Measurements from ENCODE around the gene TEX55.
A peak's percentile ranks its signal among the peaks of the same experiment; 100 is the strongest.
"Not testable (repeated sequence)": the region's sequence is repeated elsewhere in the genome, so short reads cannot be mapped to it uniquely, and the experiment has no call there.

The TEX55 gene

GRCh38 chr3:119157971-119158370, 12.0 kb downstream of the TEX55 start:
- H3K27ac ChIP-seq, result no peak overlapping the region
- no peak for DNase-seq (ENCODE audit: low read depth, low spot score)

DNA sequence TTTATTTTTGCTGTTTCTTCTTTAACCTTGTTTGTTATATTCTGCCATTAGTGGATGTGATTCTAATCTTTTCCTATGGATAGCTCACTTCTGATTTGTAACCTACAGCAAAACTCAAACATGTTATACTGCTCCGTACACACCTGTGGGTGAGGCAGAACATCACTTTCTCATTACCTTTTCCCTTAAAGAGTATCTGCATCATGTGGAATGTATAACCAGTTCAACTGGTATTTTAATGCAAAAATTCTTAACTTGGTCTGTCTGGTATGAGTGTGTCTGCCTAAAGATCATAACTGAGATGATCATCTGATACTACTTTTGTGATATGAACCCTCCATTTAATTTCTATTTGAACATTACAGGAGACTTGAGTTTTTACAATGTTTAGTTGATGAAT, 14.4 kb downstream of the TEX55 start:
- H3K27ac ChIP-seq, result peak overlapping the region; percentile 72
- DNase-seq (ENCODE audit: low read depth, low spot score), result peak; percentile 73

GRCh38 chr3:119160815-119161214, 14.8 kb downstream of the TEX55 start:
- no peak for DNase-seq (ENCODE audit: low read depth, low spot score)
- peak overlapping the region; percentile 72 for H3K27ac ChIP-seq

- H3K27ac ChIP-seq, result peak overlapping the region; percentile 72
- peak; percentile 55 for DNase-seq (ENCODE audit: low read depth, low spot score)
Observed at GRCh38 chr3:119161240-119161639, 15.3 kb downstream of the TEX55 start.

- DNase-seq (ENCODE audit: low read depth, low spot score); H3K27ac ChIP-seq: not testable (repeated sequence)
Observed at GRCh38 chr3:119164745-119165144, 18.8 kb downstream of the TEX55 start.

- no peak overlapping the region for H3K27ac ChIP-seq
- no peak for DNase-seq (ENCODE audit: low read depth, low spot score)
Observed at GRCh38 chr3:119170821-119171220, 24.9 kb downstream of the TEX55 start.

DNA sequence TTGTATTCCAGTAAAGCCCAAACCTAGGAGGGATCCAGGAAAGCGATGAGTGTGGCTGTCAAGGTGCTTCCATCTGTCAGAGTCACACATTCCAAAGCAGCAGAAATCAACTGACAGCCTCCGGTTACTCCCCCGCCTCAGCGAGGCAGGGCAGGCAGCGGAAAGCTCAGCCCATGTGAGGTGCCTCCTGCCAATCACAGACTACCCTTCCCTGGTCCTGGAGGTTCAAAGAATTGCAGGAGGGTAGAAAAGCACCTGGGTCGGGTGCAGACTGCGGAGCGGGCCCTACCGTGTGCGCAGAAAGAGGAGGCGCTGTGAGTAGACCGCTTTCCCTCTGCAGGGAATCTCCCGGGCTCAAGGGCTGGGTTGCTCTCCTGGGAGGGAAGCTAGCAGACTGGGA, 27.4 kb downstream of the TEX55 start, which contains the start of gene UPK1B:
TSS of gene UPK1B (plus strand) at position 274 of the 400 bp plus-strand sequence. CDS start 13,144 bp downstream, outside the sequence.
- H3K27ac ChIP-seq, result no peak within 1 kb of the TSS
- DNase-seq (ENCODE audit: low read depth, low spot score), result no peak

DNA sequence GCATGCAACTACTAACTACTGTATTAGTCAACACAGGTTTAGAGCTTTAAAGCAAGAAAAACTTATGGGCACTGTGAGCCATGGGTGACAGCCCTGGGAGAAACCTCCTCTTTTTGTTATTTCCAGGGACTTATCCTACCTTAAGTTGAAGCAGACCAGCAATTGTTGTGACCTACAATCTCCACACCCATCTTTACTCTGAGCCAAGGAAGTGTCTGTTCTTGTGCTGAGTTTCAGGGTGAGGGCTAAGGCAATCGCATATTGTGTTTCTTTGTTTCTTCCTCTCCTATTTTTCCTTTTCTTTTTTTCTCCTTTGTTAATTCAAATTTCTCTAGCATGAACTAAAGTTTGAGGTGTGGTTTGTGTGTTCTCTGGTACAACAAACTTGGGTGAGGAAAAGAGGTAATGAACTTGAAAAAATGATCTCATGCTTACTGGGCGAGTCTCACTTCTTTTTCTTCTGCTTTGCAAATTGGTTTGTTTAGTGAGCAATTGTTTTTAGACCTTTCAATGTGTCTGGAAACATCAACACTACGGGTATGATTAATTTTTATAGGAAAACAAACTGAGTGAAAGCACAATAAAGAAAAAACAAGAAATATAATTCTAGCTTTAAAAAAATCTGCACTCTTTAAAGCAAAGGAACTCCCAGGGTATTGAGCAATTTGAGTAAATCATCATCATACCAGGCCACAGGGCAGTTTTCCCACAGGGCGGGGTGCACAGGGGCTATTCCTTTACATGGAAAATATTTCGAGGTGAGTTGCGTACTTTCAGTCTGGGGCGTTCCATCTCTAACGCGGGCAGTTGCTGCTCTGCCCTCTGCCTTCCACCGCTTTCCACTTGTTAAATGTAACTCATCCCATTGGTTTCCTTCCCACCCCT, 30.1 kb downstream of the TEX55 start:
- peak overlapping the region; percentile 93 for H3K27ac ChIP-seq
- peak; percentile 70 for DNase-seq (ENCODE audit: low read depth, low spot score)

DNA sequence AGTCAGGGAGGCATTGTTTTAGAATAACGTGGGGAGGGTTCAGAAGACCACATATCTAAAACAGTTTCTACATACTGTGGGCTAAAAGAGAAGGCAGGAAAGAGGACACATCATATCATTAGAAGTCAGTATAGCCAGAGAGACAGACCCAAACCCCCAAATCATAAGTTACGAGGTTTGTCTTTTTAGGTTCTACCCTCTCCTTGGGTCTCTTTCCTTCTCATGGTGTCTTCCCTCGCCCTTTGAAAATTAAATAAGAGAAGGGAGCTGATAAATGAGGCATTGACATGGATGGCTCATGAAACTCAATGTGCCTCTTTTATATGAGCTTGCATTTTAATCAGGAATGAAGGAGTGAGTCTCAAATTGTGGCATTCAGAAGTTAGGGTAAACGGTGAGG, 30.8 kb downstream of the TEX55 start:
- H3K27ac ChIP-seq, result peak overlapping the region; percentile 93

GRCh38 chr3:119177321-119177720, 31.4 kb downstream of the TEX55 start:
- H3K27ac ChIP-seq, result peak overlapping the region; percentile 93
- no peak for DNase-seq (ENCODE audit: low read depth, low spot score)

More for the DNA sequence above, 30.8 kb downstream of the TEX55 start:
- no peak for DNase-seq (ENCODE audit: low read depth, low spot score)

- DNase-seq (ENCODE audit: low read depth, low spot score), result peak; percentile 37
Observed at GRCh38 chr3:119181765-119182164, 35.8 kb downstream of the TEX55 start.

DNA sequence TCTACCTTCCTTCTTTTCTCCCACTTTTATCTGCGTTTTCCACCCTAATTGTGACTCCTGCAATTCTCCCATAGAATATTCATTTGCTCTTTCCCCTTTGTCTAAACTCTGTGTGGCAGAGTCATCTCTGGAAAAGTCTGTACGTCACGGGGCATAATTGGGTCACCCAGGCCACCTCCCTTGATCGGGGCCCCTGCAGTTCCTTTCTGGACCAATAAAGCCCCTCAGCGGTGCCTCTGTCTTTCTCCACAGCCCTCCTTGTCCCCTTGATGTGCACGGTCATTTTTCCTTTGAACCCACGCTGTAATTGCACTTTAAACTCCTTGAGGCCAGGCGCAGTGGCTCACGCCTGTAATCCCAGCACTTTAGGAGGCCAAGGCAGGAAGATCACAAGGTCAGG, 38.1 kb downstream of the TEX55 start:
- H3K27ac ChIP-seq, result peak overlapping the region; percentile 85
- DNase-seq (ENCODE audit: low read depth, low spot score), result no peak

More at GRCh38 chr3:119181765-119182164, 35.8 kb downstream of the TEX55 start:
- peak overlapping the region; percentile 85 for H3K27ac ChIP-seq

DNA sequence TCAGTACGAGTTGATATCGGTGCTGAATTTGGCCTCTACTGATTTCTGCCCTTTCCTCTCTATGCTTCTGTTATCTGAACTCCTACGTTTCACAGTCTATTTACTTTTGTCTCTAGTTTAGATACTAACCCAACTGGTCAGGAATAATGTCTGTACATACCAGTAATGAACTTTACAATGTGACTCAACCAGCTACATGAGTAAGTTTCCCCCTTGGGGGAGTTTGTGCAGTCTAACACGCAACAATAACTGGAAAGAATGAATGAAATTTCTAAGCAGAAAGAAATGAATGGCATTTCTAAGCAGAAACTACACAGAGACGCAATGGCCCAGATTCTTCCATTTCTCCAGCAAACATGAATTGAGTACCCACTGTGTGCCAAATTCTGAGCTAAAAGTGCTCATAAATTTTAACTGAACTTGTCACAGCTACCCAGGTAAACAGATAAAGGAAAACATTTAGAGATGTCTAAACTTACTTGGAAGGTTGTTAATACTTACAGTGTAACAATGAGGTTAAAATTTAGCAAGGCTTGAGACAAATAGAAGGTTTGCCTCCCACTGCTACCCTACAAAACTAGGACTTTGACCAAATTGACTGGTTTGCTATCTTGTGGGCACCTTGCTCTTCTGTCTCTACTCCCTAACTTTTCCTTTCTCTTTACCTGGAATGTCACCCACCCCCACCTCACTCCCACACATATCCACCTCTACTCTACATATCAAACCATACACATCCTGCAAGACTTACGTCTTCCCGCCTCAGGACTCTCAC, 39.0 kb downstream of the TEX55 start:
- peak overlapping the region; percentile 85 for H3K27ac ChIP-seq
- DNase-seq (ENCODE audit: low read depth, low spot score), result peak; percentile 84

GRCh38 chr3:119187266-119187665, 41.3 kb downstream of the TEX55 start:
- no peak for DNase-seq (ENCODE audit: low read depth, low spot score)
- no peak overlapping the region for H3K27ac ChIP-seq

- no peak for DNase-seq (ENCODE audit: low read depth, low spot score)
- no peak overlapping the region for H3K27ac ChIP-seq
Observed at GRCh38 chr3:119191800-119192199, 45.8 kb downstream of the TEX55 start.

DNA sequence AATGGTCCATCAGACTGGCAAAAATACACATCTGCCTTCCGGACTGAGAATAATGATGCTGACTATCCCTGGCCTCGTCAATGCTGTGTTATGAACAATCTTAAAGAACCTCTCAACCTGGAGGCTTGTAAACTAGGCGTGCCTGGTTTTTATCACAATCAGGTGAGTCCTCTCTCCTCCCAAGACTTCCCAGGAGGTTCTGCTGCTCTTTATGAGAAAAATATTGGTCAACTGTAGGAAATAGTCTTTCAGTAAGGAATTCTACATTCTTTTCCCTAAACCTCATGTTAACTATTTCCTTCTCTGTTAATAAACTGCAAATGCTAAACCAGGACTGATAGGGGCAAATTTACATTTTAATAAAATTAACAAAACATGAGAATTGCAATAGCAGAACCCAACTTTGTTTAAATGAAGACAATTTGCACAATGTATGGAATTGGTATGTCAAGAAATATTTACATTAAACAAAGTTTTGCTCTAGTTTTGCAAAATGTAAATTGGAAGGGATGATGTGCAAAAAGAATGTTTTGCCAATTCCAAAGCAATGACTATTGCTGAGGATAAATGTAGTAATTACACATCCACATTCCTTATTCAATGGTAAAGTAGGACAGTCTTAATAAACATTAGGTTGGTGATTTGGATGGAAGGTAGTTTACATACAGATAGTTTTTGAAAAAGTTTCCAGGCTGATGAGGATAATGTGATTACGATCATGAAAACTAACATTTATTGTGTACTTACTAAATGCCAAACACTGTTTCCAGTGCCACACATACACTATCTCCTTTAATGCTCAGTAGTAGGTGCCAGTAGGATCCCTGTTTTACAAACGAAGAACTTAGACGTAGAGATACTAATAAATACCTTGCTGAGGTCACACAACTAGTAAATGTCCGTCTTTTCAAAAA, 48.5 kb downstream of the TEX55 start:
- peak overlapping the region; percentile 46 for H3K27ac ChIP-seq
- DNase-seq (ENCODE audit: low read depth, low spot score), result no peak

- no peak for DNase-seq (ENCODE audit: low read depth, low spot score)
- H3K27ac ChIP-seq, result peak overlapping the region; percentile 46
Observed at GRCh38 chr3:119195151-119195476, 49.1 kb downstream of the TEX55 start.

DNA sequence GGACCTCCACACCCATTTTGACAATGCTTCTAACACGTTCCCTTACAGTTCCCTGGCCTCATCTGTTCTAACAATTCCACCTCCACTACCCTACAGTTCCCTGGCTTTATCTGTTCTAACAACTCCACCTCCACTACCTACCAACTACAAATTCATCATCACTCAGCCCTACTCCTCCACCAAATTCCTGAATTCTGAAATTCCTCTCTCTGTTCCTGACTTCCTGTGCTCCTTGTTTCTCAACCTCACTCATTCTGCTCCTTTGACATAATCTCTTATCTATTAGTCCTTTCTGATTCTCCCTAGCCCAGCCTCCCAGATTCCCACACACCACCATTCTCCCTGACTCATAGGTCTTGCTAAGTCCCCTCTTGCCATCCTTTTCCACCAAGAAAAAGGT, 49.9 kb downstream of the TEX55 start:
- DNase-seq (ENCODE audit: low read depth, low spot score), result no peak
- no peak overlapping the region for H3K27ac ChIP-seq
